SK-N-SH treated with all-trans-retinoic acid at 6 μM for 48 hours (cell line): ENCODE results near the gene DONSON.

Experiments used
- ATAC-seq: fragments of 200-7000 bp; cut with Tn5 transposase; 3 replicates; pipeline ENCODE4 v1.9.1; 2020; ENCODE audit warnings: mild to moderate bottlenecking, moderate library complexity
- ARNTL ChIP-seq: fragments of 450-650 bp; formaldehyde crosslinking; IDR thresholded peaks from 2 replicates; pipeline ENCODE4 v1.5.0; 2020; ENCODE audit warnings: low read depth, mild to moderate bottlenecking, moderate library complexity, borderline replicate concordance
- BACH2 ChIP-seq: fragments of 250-450 bp; sonication (Bioruptor Pico); IDR thresholded peaks from 2 replicates; pipeline ENCODE4 v1.9.0; 2021; ENCODE audit warnings: mild to moderate bottlenecking, borderline replicate concordance
- CSDC2 ChIP-seq: fragments of 250-450 bp; sonication (Bioruptor Pico); IDR thresholded peaks from 2 replicates; pipeline ENCODE4 v1.5.0; 2020; ENCODE audit warnings: mild to moderate bottlenecking, moderate library complexity
- ESRRG ChIP-seq: fragments of 250-450 bp; sonication (Bioruptor Pico); IDR thresholded peaks from 2 replicates; pipeline ENCODE4 v1.6.1; 2021; ENCODE audit warnings: mild to moderate bottlenecking
- GLIS3 ChIP-seq: fragments of 250-450 bp; sonication (Bioruptor Pico); IDR thresholded peaks from 2 replicates; pipeline ENCODE4 v1.5.0; 2020; ENCODE audit warnings: mild to moderate bottlenecking, moderate library complexity
- ISL1 ChIP-seq: fragments of 250-450 bp; sonication (Bioruptor Pico); IDR thresholded peaks from 2 replicates; pipeline ENCODE4 v2.1.2; 2022; ENCODE audit warnings: mild to moderate bottlenecking, moderate library complexity
- OSR1 ChIP-seq: fragments of 250-450 bp; sonication (Bioruptor Pico); IDR thresholded peaks from 2 replicates; pipeline ENCODE4 v1.8.0; 2022; ENCODE audit warnings: moderate library complexity, mild to moderate bottlenecking, inconsistent platforms
- PPARA ChIP-seq: fragments of 250-450 bp; sonication (Bioruptor Pico); IDR thresholded peaks from 2 replicates; pipeline ENCODE4 v1.5.0; 2020; ENCODE audit warnings: mild to moderate bottlenecking, borderline replicate concordance
- RARB ChIP-seq: fragments of 250-450 bp; sonication (Bioruptor Pico); IDR thresholded peaks from 2 replicates; pipeline ENCODE4 v1.8.0; 2021; ENCODE audit warnings: mild to moderate bottlenecking, moderate library complexity
- SNAI2 ChIP-seq: fragments of 250-450 bp; sonication (Bioruptor Pico); IDR thresholded peaks from 2 replicates; pipeline ENCODE4 v1.5.0; 2020; ENCODE audit warnings: mild to moderate bottlenecking, moderate library complexity
- TCF4 ChIP-seq: fragments of 250-450 bp; sonication (Bioruptor Pico); IDR thresholded peaks from 2 replicates; pipeline ENCODE4 v1.8.0; 2021; ENCODE audit warnings: mild to moderate bottlenecking, moderate library complexity, borderline replicate concordance
- TOX ChIP-seq: fragments of 250-450 bp; sonication (Bioruptor Pico); IDR thresholded peaks from 2 replicates; pipeline ENCODE4 v1.8.0; 2021; ENCODE audit warnings: mild to moderate bottlenecking, moderate library complexity, borderline replicate concordance
- ZC3H10 ChIP-seq: fragments of 250-450 bp; sonication (Bioruptor Pico); IDR thresholded peaks from 2 replicates; pipeline ENCODE4 v1.5.1; 2021; ENCODE audit warnings: mild to moderate bottlenecking, moderate library complexity
- ZFP3 ChIP-seq: fragments of 250-450 bp; sonication (Bioruptor Pico); IDR thresholded peaks from 2 replicates; pipeline ENCODE4 v1.5.0; 2020; ENCODE audit warnings: mild to moderate bottlenecking, moderate library complexity
- ZFP30 ChIP-seq: fragments of 450-650 bp; formaldehyde crosslinking; IDR thresholded peaks from 2 replicates; pipeline ENCODE4 v1.5.0; 2022; ENCODE audit warnings: mild to moderate bottlenecking, moderate library complexity
- ZNF565 ChIP-seq: fragments of 450-650 bp; formaldehyde crosslinking; conservative IDR thresholded peaks from 2 replicates; pipeline ENCODE4 v1.5.0; 2020; ENCODE audit warnings: low read depth, mild to moderate bottlenecking, moderate library complexity
- ZNF8 ChIP-seq: fragments of 450-650 bp; formaldehyde crosslinking; IDR thresholded peaks from 2 replicates; pipeline ENCODE4 v1.5.0; 2020; ENCODE audit warnings: mild to moderate bottlenecking, moderate library complexity
- TF ChIP-seq, protein P1 (sequence below): fragments of 250-450 bp; sonication (Bioruptor Pico); IDR thresholded peaks from 2 replicates; pipeline ENCODE4 v1.5.1; 2021; ENCODE audit warnings: mild to moderate bottlenecking, moderate library complexity
- TF ChIP-seq, protein P2 (sequence below): fragments of 250-450 bp; sonication (Bioruptor Pico); IDR thresholded peaks from 2 replicates; pipeline ENCODE4 v1.5.0; 2020; ENCODE audit warnings: mild to moderate bottlenecking, moderate library complexity
- TF ChIP-seq, protein P3 (sequence below): fragments of 250-450 bp; sonication (Bioruptor Pico); IDR thresholded peaks from 2 replicates; pipeline ENCODE4 v1.5.1; 2020; ENCODE audit warnings: low read depth, mild to moderate bottlenecking, moderate library complexity
- TF ChIP-seq, protein P4 (sequence below): fragments of 250-450 bp; sonication (Bioruptor Pico); IDR thresholded peaks from 2 replicates; pipeline ENCODE4 v1.8.0; 2021; ENCODE audit warnings: low read depth, mild to moderate bottlenecking, moderate library complexity, borderline replicate concordance
- TF ChIP-seq, protein P5 (sequence below): fragments of 250-450 bp; sonication (Bioruptor Pico); IDR thresholded peaks from 2 replicates; pipeline ENCODE4 v1.8.0; 2020; ENCODE audit warnings: mild to moderate bottlenecking, moderate library complexity, borderline replicate concordance

The DONSON gene

DNA sequence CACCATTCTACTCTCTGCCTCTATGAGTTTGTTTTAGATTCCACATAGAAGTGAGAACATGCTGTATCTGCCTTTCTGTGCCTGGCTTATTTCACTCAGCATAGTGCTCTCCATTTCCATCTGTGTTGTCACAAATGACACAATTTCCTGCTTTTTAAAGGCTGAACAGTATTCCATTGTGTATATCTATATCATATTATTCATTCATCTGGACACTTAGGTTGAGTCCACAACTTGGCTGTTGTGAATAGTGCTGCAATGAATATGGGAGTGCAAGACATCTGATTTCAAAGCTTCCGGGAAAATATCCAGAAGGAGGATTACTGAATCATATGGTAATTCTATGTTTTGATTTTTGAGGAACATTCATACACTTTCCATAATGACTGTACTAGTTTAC is 20.1 kb upstream of the DONSON start:
- TF ChIP-seq ESRRG (no peak), ISL1 (CRISPR knock-in tag) (no peak), ARNTL (no peak), SNAI2 (no peak), ZC3H10 (CRISPR knock-in tag) (no peak), TOX (CRISPR knock-in tag) (no peak), ZNF8 (CRISPR knock-in tag) (no peak), GLIS3 (CRISPR knock-in tag) (no peak), OSR1 (CRISPR knock-in tag) (no peak), ZFP3 (CRISPR knock-in tag) (no peak), RARB (CRISPR knock-in tag) (no peak), TCF4 (CRISPR knock-in tag) (no peak)
- TF ChIP-seq, protein P1, sequence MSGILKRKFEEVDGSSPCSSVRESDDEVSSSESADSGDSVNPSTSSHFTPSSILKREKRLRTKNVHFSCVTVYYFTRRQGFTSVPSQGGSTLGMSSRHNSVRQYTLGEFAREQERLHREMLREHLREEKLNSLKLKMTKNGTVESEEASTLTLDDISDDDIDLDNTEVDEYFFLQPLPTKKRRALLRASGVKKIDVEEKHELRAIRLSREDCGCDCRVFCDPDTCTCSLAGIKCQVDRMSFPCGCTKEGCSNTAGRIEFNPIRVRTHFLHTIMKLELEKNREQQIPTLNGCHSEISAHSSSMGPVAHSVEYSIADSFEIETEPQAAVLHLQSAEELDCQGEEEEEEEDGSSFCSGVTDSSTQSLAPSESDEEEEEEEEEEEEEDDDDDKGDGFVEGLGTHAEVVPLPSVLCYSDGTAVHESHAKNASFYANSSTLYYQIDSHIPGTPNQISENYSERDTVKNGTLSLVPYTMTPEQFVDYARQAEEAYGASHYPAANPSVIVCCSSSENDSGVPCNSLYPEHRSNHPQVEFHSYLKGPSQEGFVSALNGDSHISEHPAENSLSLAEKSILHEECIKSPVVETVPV (CRISPR knock-in tag) = no peak
- TF ChIP-seq, protein P2, sequence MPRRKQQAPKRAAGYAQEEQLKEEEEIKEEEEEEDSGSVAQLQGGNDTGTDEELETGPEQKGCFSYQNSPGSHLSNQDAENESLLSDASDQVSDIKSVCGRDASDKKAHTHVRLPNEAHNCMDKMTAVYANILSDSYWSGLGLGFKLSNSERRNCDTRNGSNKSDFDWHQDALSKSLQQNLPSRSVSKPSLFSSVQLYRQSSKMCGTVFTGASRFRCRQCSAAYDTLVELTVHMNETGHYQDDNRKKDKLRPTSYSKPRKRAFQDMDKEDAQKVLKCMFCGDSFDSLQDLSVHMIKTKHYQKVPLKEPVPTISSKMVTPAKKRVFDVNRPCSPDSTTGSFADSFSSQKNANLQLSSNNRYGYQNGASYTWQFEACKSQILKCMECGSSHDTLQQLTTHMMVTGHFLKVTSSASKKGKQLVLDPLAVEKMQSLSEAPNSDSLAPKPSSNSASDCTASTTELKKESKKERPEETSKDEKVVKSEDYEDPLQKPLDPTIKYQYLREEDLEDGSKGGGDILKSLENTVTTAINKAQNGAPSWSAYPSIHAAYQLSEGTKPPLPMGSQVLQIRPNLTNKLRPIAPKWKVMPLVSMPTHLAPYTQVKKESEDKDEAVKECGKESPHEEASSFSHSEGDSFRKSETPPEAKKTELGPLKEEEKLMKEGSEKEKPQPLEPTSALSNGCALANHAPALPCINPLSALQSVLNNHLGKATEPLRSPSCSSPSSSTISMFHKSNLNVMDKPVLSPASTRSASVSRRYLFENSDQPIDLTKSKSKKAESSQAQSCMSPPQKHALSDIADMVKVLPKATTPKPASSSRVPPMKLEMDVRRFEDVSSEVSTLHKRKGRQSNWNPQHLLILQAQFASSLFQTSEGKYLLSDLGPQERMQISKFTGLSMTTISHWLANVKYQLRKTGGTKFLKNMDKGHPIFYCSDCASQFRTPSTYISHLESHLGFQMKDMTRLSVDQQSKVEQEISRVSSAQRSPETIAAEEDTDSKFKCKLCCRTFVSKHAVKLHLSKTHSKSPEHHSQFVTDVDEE (CRISPR knock-in tag) = no peak
- TF ChIP-seq, protein P3, sequence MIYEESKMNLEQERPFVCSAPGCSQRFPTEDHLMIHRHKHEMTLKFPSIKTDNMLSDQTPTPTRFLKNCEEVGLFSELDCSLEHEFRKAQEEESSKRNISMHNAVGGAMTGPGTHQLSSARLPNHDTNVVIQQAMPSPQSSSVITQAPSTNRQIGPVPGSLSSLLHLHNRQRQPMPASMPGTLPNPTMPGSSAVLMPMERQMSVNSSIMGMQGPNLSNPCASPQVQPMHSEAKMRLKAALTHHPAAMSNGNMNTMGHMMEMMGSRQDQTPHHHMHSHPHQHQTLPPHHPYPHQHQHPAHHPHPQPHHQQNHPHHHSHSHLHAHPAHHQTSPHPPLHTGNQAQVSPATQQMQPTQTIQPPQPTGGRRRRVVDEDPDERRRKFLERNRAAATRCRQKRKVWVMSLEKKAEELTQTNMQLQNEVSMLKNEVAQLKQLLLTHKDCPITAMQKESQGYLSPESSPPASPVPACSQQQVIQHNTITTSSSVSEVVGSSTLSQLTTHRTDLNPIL (CRISPR knock-in tag) = no peak
- ATAC-seq = no peak

DNA sequence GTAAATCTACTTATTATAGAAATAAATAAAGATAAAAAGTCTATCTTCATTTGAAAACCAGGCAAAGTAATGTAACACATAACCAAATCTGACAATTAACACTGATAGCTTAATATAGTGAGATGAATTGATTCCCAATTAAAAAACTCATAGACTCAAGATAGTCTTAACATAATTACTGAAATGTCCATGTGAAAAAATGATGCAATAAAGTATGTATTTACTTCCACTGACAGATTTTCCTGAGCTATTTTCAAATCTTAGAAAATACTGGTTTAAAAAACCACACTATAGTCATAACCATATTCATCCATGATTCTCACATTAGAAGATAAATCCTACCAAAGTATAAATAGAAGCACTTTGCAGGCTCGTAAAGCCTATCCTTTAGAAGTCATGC is 9.6 kb upstream of the DONSON start:
- TF ChIP-seq ARNTL (no peak), ZNF8 (CRISPR knock-in tag) (no peak), TCF4 (CRISPR knock-in tag) (no peak), ZC3H10 (CRISPR knock-in tag) (no peak), CSDC2 (no peak), GLIS3 (CRISPR knock-in tag) (no peak), ZNF565 (CRISPR knock-in tag) (no peak), BACH2 (CRISPR knock-in tag) (no peak), PPARA (no peak), ZFP30 (CRISPR knock-in tag) (no peak), RARB (CRISPR knock-in tag) (no peak), ESRRG (no peak), OSR1 (CRISPR knock-in tag) (no peak)
- TF ChIP-seq, protein P4, sequence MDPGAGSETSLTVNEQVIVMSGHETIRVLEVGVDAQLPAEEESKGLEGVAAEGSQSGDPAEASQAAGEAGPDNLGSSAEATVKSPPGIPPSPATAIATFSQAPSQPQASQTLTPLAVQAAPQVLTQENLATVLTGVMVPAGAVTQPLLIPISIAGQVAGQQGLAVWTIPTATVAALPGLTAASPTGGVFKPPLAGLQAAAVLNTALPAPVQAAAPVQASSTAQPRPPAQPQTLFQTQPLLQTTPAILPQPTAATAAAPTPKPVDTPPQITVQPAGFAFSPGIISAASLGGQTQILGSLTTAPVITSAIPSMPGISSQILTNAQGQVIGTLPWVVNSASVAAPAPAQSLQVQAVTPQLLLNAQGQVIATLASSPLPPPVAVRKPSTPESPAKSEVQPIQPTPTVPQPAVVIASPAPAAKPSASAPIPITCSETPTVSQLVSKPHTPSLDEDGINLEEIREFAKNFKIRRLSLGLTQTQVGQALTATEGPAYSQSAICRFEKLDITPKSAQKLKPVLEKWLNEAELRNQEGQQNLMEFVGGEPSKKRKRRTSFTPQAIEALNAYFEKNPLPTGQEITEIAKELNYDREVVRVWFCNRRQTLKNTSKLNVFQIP (CRISPR knock-in tag) = no peak
- TF ChIP-seq, protein P5, sequence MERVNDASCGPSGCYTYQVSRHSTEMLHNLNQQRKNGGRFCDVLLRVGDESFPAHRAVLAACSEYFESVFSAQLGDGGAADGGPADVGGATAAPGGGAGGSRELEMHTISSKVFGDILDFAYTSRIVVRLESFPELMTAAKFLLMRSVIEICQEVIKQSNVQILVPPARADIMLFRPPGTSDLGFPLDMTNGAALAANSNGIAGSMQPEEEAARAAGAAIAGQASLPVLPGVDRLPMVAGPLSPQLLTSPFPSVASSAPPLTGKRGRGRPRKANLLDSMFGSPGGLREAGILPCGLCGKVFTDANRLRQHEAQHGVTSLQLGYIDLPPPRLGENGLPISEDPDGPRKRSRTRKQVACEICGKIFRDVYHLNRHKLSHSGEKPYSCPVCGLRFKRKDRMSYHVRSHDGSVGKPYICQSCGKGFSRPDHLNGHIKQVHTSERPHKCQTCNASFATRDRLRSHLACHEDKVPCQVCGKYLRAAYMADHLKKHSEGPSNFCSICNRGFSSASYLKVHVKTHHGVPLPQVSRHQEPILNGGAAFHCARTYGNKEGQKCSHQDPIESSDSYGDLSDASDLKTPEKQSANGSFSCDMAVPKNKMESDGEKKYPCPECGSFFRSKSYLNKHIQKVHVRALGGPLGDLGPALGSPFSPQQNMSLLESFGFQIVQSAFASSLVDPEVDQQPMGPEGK (CRISPR knock-in tag) = no peak
- no peak for ATAC-seq

DNA sequence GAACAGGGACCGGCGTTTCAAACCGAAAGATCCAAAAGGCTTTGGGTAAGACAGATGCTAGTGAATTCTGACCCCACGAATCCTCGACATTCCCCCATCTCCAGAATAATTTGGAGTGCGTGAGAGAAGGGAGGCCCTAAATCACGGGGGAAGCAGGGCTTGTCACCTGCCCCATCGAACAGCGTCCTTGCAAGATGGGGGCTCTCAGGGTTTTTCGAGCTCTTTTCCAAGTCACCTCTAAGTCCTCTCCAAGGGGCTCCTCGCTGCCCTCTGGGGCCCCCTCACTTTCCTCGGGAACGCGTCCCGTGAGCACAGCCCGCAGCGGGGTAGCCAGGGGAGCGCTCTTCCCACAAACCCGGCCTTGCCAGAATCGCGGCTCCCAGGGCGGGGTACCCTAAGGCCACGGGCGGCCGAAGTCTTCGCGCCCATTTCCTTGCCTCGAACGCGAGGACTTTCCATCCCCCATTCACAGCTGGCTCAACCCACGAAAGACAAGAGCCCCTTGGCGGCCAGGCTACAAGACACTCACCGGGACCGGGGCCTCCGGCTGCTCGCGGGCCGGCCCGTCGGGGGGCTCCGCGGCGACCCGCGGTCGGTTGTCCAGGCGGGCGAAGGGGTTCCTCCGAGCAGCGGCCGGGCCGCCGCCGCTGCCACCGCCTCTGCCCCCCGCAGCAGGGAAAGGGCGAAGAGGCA is 546 bp downstream of the DONSON start:
- peak; percentile 37 for ATAC-seq
- no peak for TF ChIP-seq TCF4 (CRISPR knock-in tag)
- no peak for TF ChIP-seq RARB (CRISPR knock-in tag)
- TF ChIP-seq OSR1 (CRISPR knock-in tag) = no peak
- TF ChIP-seq, protein P4 (CRISPR knock-in tag) = no peak
- TF ChIP-seq ZC3H10 (CRISPR knock-in tag) = no peak
- no peak for TF ChIP-seq CSDC2
- no peak for TF ChIP-seq ZNF8 (CRISPR knock-in tag)
- no peak for TF ChIP-seq GLIS3 (CRISPR knock-in tag)
- TF ChIP-seq TOX (CRISPR knock-in tag) = no peak
- TF ChIP-seq PPARA = no peak
- TF ChIP-seq, protein P2 (CRISPR knock-in tag) = no peak
- TF ChIP-seq ESRRG = no peak
